Coronary artery (tissue), 2 donors: Measurements from ENCODE around the gene MMP1.

ENCODE experiments used
- DNase-seq: peaks from one replicate; pipeline ENCODE4 v3.0.0-alpha.2; 2017; ENCODE audit warnings: low spot score
- H3K27ac ChIP-seq, 2 donors: fragments of 200-600 bp; sonication (generic); one replicate each; pipeline ENCODE4 v1.5.1; 2016 to 2019
- H3K4me3 ChIP-seq: fragments of 200-600 bp; sonication (generic); 2 replicates; pipeline ENCODE4 v1.5.1; 2016; ENCODE audit warnings: mild to moderate bottlenecking, moderate library complexity
- TF ChIP-seq, protein P1 (sequence below): fragments of 200-600 bp; sonication (generic); IDR thresholded peaks from one replicate; pipeline ENCODE4 v1.5.1; 2019; ENCODE audit warnings: antibody characterized with exemption

The MMP1 gene

DNA sequence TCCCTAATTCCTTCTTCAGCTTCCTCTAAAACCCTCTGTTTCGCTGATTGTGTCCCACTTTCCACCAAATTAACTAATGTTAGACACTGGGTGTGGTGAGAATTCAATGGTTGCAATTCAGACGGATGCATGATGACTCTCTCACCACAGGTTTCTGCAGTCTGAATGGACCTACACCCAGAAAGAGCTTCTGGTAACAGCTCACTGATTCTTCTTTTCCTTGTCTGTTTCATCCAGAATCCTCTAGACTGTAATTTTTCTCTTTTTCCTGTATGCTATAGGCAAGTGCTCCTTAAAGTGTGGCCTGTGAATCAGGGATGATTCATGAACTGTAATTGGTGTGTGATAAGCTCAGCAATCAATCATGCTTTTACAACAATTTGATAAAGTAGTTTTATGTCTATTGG, 35.6 kb downstream of the MMP1 start:
- TF ChIP-seq, protein P1, sequence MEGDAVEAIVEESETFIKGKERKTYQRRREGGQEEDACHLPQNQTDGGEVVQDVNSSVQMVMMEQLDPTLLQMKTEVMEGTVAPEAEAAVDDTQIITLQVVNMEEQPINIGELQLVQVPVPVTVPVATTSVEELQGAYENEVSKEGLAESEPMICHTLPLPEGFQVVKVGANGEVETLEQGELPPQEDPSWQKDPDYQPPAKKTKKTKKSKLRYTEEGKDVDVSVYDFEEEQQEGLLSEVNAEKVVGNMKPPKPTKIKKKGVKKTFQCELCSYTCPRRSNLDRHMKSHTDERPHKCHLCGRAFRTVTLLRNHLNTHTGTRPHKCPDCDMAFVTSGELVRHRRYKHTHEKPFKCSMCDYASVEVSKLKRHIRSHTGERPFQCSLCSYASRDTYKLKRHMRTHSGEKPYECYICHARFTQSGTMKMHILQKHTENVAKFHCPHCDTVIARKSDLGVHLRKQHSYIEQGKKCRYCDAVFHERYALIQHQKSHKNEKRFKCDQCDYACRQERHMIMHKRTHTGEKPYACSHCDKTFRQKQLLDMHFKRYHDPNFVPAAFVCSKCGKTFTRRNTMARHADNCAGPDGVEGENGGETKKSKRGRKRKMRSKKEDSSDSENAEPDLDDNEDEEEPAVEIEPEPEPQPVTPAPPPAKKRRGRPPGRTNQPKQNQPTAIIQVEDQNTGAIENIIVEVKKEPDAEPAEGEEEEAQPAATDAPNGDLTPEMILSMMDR, result no peak
- DNase-seq, result no peak
- Histone ChIP-seq H3K4me3 (no peak overlapping the region), H3K27ac (no peak overlapping the region)

- TF ChIP-seq, protein P1, result no peak
- Histone ChIP-seq H3K27ac (no peak overlapping the region), H3K4me3 (no peak overlapping the region)
- DNase-seq, result no peak
Observed at GRCh38 chr11:102761646-102762238, 36.2 kb downstream of the MMP1 start.

DNA sequence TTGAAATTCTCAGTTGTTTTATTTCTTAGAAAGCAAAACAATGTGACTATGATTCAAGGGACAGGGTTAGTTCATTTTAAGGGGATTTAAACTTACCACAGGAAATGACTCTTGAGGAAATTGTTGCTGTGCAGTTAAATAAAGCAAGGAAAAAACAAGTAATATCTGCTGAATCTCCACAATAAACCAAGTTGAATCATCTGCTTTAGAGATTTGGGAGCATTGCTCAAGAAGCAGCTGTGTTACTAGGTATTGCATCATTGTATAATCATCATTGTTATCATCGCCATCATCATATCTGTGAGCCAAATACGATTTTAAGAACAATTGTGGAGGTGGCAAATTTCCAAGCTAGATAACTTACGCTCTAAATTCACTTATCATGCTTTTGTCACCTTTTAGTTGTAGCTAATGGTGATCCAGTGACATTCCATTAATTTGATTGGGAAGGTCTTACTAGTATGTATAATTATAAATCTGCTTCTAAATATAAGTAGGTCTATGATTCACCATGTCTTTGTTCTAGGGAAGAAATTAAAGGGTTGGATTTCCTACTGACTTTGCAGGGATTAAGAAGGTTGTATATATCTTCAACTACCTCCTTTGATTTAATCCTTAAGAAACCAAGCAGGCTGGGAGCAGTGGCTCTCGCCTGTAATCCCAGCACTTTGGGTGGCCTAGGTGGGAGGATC, 37.5 kb downstream of the MMP1 start:
- Histone ChIP-seq H3K27ac (no peak overlapping the region), H3K4me3 (no peak overlapping the region)
- DNase-seq, result no peak
- TF ChIP-seq, protein P1, result no peak

DNA sequence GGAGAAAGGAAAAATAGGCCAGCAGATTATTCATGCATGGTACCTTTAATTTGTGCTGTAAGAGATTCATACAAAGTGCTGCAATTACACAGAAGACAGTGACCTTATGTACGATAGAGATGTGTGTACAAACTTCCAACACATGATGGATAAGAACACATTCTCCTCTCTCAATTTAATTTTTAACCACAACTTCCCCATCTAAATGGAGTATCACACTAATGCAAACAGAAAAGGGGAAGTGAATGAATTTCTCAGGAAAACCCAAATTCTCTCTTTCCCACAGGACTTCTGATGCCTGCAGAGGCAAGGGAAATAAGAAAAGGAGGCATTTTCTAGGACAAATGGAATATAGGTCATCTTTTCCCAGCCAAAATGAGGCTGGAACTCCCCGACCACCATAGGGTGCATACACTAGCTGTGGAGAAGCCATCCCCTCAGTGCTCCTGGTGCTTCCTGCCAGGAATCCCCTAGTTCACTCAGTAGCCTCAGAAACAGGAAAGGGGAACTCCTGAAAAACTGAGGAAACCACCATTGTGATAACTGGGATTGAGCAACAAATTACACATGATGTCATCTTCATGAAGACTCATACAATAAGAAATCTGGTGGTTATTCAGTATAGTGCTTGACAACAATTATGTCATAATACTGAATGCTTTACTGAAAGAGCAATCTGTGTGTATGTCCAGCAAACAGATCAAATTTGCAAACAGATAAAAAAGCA, 40.0 kb downstream of the MMP1 start:
- TF ChIP-seq, protein P1, result no peak
- H3K4me3 ChIP-seq, result no peak overlapping the region
- no peak for DNase-seq
- no peak overlapping the region for H3K27ac ChIP-seq

- no peak overlapping the region for H3K4me3 ChIP-seq
- H3K27ac ChIP-seq, result no peak overlapping the region
- DNase-seq, result no peak
- TF ChIP-seq, protein P1, result no peak
Observed at GRCh38 chr11:102753267-102753666, 44.7 kb downstream of the MMP1 start.

DNA sequence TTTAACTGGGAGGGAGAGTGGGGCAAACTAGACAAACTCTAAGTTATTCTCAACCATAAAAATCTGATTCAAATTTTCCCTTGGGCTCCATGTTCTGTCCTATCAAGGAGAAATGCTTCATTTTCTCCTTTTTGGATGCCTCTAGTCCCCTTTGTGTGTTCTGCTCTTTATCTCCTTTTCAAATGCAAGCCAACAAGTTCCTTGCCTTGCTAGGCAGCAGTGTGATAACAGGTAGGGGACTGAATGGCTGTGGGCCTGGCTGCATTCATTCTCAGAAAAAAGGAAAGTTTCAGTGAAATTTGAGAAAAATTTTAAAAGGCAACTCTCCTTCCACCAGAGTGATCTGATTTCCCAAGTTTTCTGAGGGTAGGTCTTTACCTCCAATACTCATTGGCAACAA, 46.3 kb downstream of the MMP1 start:
- H3K4me3 ChIP-seq, result no peak overlapping the region
- no peak overlapping the region for H3K27ac ChIP-seq
- DNase-seq, result no peak
- TF ChIP-seq, protein P1, result no peak
